MM.1S (cell line): ENCODE results near the gene SRGAP2.
"Not testable (repeated sequence)": the region's sequence is repeated elsewhere in the genome, so short reads cannot be mapped to it uniquely, and the experiment has no call there.

ENCODE experiments used
- DNase-seq: peaks from one replicate; pipeline ENCODE4 v3.0.0-alpha.2; 2015
- H2AFZ ChIP-seq: fragments of 300-600 bp; sonication (generic); 2 replicates; pipeline ENCODE4 v1.6.0; 2016; ENCODE audit warnings: antibody characterized with exemption, low read length
- H3F3A ChIP-seq: fragments of 300-600 bp; sonication (generic); 2 replicates; pipeline ENCODE4 v1.6.1; 2016; ENCODE audit warnings: mild to moderate bottlenecking, antibody characterized with exemption, low read length, moderate library complexity, mixed read lengths; ENCODE audit not compliant: insufficient read depth
- H3K27ac ChIP-seq: fragments of 300-600 bp; sonication (generic); 2 replicates; pipeline ENCODE4 v1.5.1; 2016; ENCODE audit warnings: mild to moderate bottlenecking, low read length
- H3K27me3 ChIP-seq: fragments of 300-600 bp; sonication (generic); replicated peaks from 2 replicates; pipeline ENCODE4 v1.6.0; 2016; ENCODE audit warnings: low read length; ENCODE audit not compliant: insufficient read depth
- H3K36me3 ChIP-seq: fragments of 300-600 bp; sonication (generic); replicated peaks from 2 replicates; pipeline ENCODE4 v1.6.1; 2016; ENCODE audit warnings: mild to moderate bottlenecking, low read length, mixed read lengths; ENCODE audit not compliant: insufficient read depth
- H3K4me1 ChIP-seq: fragments of 300-600 bp; sonication (generic); 2 replicates; pipeline ENCODE4 v1.6.1; 2016; ENCODE audit warnings: low read length, mixed read lengths
- H3K4me2 ChIP-seq: fragments of 300-600 bp; sonication (generic); 2 replicates; pipeline ENCODE4 v1.6.0; 2016; ENCODE audit warnings: low read depth, low read length
- H3K4me3 ChIP-seq: fragments of 300-600 bp; sonication (generic); 2 replicates; pipeline ENCODE4 v1.5.1; 2016; ENCODE audit warnings: low read length, mixed read lengths
- H3K79me2 ChIP-seq: fragments of 300-600 bp; sonication (generic); 2 replicates; pipeline ENCODE4 v1.6.1; 2016; ENCODE audit warnings: mixed run types, low read length, mixed read lengths
- H3K9ac ChIP-seq: fragments of 300-600 bp; sonication (generic); 2 replicates; pipeline ENCODE4 v1.6.1; 2016; ENCODE audit warnings: low read length, mixed read lengths
- H3K9me2 ChIP-seq: fragments of 300-600 bp; sonication (generic); replicated peaks from 2 replicates; pipeline ENCODE4 v1.6.1; 2016; ENCODE audit warnings: mild to moderate bottlenecking, low read length, mixed read lengths; ENCODE audit not compliant: insufficient read depth
- H3K9me3 ChIP-seq: fragments of 300-600 bp; sonication (generic); replicated peaks from 2 replicates; pipeline ENCODE4 v1.6.1; 2016; ENCODE audit warnings: mild to moderate bottlenecking, low read length, mixed read lengths; ENCODE audit not compliant: insufficient read depth
- H4K20me1 ChIP-seq: fragments of 300-600 bp; sonication (generic); 2 replicates; pipeline ENCODE4 v1.6.1; 2016; ENCODE audit warnings: mild to moderate bottlenecking, low read length, moderate library complexity, mixed read lengths; ENCODE audit not compliant: insufficient read depth

SRGAP2 gene

GRCh38 chr1:206178061-206178989, 25.0 kb upstream of the SRGAP2 start:
- not testable (repeated sequence) for H3K9me2 ChIP-seq, H3K36me3 ChIP-seq, DNase-seq, H2AFZ ChIP-seq, H3K9ac ChIP-seq, H3K27ac ChIP-seq, H3F3A ChIP-seq, H3K79me2 ChIP-seq, H3K4me2 ChIP-seq, H3K4me1 ChIP-seq, H3K9me3 ChIP-seq, H3K4me3 ChIP-seq, H4K20me1 ChIP-seq, H3K27me3 ChIP-seq

DNA sequence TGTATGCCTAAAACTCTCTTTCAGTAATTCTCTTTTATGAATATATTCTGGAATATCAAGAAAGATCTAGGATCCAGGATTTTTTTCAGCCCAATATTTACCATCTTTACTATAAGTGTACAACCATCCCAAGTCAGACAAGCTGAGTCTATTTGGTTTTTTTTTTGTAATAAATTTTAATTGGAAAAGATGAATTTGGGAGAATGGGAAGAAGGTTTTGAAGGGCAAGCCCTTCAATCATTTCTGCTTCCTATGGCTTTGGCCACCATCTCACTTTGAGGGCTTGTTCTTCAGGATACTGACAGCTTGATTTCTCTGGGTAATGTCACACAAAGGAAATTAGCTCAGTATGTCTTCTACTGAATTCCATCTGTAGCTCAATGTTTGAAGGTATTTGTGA, 23.7 kb upstream of the SRGAP2 start:
- not testable (repeated sequence) for H3K4me2 ChIP-seq, H3K36me3 ChIP-seq, H3K9me2 ChIP-seq, H3K9me3 ChIP-seq, H3K4me3 ChIP-seq, H3K4me1 ChIP-seq, H2AFZ ChIP-seq, H3K9ac ChIP-seq, H4K20me1 ChIP-seq, DNase-seq, H3K27me3 ChIP-seq, H3F3A ChIP-seq, H3K27ac ChIP-seq, H3K79me2 ChIP-seq

GRCh38 chr1:206182368-206183317, 20.7 kb upstream of the SRGAP2 start:
- not testable (repeated sequence) for H3K79me2 ChIP-seq, DNase-seq, H3K36me3 ChIP-seq, H3K27ac ChIP-seq, H3F3A ChIP-seq, H4K20me1 ChIP-seq, H3K4me3 ChIP-seq, H2AFZ ChIP-seq, H3K9me3 ChIP-seq, H3K9me2 ChIP-seq, H3K4me1 ChIP-seq, H3K27me3 ChIP-seq, H3K4me2 ChIP-seq, H3K9ac ChIP-seq

DNA sequence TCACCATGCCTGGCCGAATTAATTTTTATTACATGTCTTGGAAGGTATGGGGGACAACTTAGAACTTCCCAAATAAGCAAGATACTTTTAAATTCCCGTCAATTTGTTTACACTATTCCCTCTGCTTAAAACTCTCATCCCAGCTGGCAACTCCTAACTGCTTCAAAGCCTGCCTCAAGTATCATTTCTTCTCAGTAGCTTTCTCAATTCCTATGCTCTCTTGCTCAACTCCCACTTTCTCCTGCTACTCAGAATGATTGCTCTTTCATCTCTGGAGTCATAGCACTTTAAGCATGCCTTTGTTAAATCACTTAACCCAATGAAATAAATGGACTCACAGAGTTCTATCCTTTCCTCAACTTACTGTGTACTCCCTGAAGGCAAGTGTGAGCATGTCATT, 19.6 kb upstream of the SRGAP2 start:
- not testable (repeated sequence) for H3K27me3 ChIP-seq, H3K9ac ChIP-seq, H3K9me2 ChIP-seq, H3K4me1 ChIP-seq, H4K20me1 ChIP-seq, H3K4me3 ChIP-seq, H3K9me3 ChIP-seq, H3K36me3 ChIP-seq, H3K4me2 ChIP-seq, H3F3A ChIP-seq, DNase-seq, H3K79me2 ChIP-seq, H2AFZ ChIP-seq, H3K27ac ChIP-seq

DNA sequence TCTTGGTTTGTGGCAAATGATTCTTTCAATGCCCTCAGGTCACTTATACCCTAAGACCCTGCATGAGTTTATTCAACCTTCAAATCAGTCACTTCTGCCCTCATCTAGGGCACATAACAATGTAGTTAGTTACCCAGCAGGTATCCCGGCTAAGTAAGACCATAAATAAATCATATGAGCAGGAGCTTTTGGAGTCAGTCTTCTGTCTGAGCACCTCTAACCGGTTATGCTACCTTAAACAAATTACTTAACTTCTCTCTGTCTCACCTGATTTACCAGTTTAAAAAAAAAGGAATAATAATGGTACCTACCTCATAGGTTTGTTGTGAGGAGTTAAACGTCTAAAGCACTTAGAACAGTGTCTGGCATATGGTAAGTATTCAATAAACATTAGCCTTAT, 17.6 kb upstream of the SRGAP2 start:
- not testable (repeated sequence) for H3K4me2 ChIP-seq, DNase-seq, H3K9ac ChIP-seq, H3K79me2 ChIP-seq, H3K36me3 ChIP-seq, H3F3A ChIP-seq, H3K4me3 ChIP-seq, H3K4me1 ChIP-seq, H3K9me2 ChIP-seq, H2AFZ ChIP-seq, H3K27ac ChIP-seq, H3K27me3 ChIP-seq, H4K20me1 ChIP-seq, H3K9me3 ChIP-seq

DNA sequence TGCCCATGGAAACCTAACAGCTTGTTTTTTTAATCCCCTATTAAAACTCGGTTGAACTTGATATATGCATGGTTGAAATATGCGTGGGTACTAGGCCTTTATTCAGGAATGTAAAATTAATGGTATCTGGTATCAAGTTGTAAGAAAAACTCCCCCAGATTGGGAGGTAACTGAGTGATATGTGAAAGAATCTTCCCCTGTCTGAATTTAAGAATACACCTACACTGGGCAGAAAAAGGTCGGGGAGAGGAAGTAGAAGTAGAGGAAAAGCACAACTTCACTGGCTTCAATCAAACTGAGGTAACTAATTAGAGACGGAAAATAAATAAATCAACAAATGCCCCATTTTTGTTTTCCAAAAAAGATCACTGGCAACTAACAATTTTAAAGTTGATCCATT, 16.5 kb upstream of the SRGAP2 start:
- DNase-seq, H3K27me3 ChIP-seq, H4K20me1 ChIP-seq, H3F3A ChIP-seq, H3K9me2 ChIP-seq, H3K4me3 ChIP-seq, H3K27ac ChIP-seq, H3K79me2 ChIP-seq, H3K4me2 ChIP-seq, H2AFZ ChIP-seq, H3K4me1 ChIP-seq, H3K36me3 ChIP-seq, H3K9me3 ChIP-seq, H3K9ac ChIP-seq: not testable (repeated sequence)

GRCh38 chr1:206195182-206195581, 8.2 kb upstream of the SRGAP2 start:
- not testable (repeated sequence) for H3K27ac ChIP-seq, H3K4me2 ChIP-seq, H3F3A ChIP-seq, H4K20me1 ChIP-seq, H3K9ac ChIP-seq, DNase-seq, H3K79me2 ChIP-seq, H3K4me1 ChIP-seq, H3K36me3 ChIP-seq, H3K4me3 ChIP-seq, H2AFZ ChIP-seq, H3K9me2 ChIP-seq, H3K9me3 ChIP-seq, H3K27me3 ChIP-seq
